K562 (cell line): ENCODE data around the gene C1QTNF8. TPM values are rescaled to one million over a fixed set of nuclear protein-coding genes. Genes with fewer than 3 reads are reported as not detected.

Experiments
- ATAC-seq: fragments of 200-7000 bp; cut with Tn5 transposase; 3 replicates; pipeline ENCODE4 v1.9.1; 2020; ENCODE audit warnings: moderate library complexity
- BruUV-seq: library from RNA; stranded (reverse); fragments of 400-500 nt; replicated peaks from 2 replicates; lab custom pipeline; 2021; lab: Mats Ljungman, UMichigan
- CTCF ChIA-PET: fragments of 300-600 bp; formaldehyde crosslinking; extraction: SDS; loops from one replicate; lab custom pipeline; 2021; ENCODE audit warnings: low intra/inter-chr PET ratio; lab: Yijun Ruan, JAX
- POLR2A ChIA-PET: fragments of 300-600, 350-650 bp; sonication (Branson Sonifier 250); formaldehyde crosslinking; extraction: SDS; loops from one replicate; lab custom pipeline; 2021; ENCODE audit warnings: antibody characterized with exemption, inconsistent platforms; lab: Yijun Ruan, JAX
- DNase-seq, 4 experiments: peaks; one replicate each; pipeline versions ENCODE4 v3.0.0 to v3.0.0-alpha.2; 2011 to 2018; ENCODE audit warnings: low spot score in 3 of 4, mixed read lengths in 3 of 4; ENCODE audit errors: extremely low read depth in 1 of 4
- FAIRE-seq: peaks from 2 replicates; lab custom pipeline; 2011; peaks lifted over from hg19 to GRCh38; lab: Jason Lieb, UNC
- H2AFZ ChIP-seq: 2 replicates; pipeline ENCODE4 v1.6.0; 2011; ENCODE audit warnings: low read depth, low read length, control low read depth, inconsistent platforms
- H3K27ac ChIP-seq: fragments of 200-600 bp; 3 replicates; pipeline ENCODE4 v1.8.0; 2011; ENCODE audit warnings: low read depth, mild to moderate bottlenecking, control low read depth, inconsistent platforms, low read length, moderate library complexity, mixed read lengths; ENCODE audit errors: extremely low read depth
- H3K27me3 ChIP-seq, 2 experiments: fragments of 300-600 bp in 1 of 2; 2 replicates in 1 of 2; 3 replicates in 1 of 2; pipeline versions ENCODE4 v1.6.0 to v1.8.0; 2011; ENCODE audit warnings: inconsistent platforms in 2 of 2, low read length in 2 of 2, mild to moderate bottlenecking in 1 of 2, mixed read lengths in 1 of 2, moderate library complexity in 1 of 2; ENCODE audit not compliant: control insufficient read depth in 2 of 2, insufficient read depth in 2 of 2
- H3K36me3 ChIP-seq: fragments of 300-600 bp; 3 replicates; pipeline ENCODE4 v1.8.0; 2011; ENCODE audit warnings: mild to moderate bottlenecking, low read length, inconsistent platforms; ENCODE audit not compliant: control insufficient read depth, insufficient read depth
- H3K4me1 ChIP-seq, 2 experiments: fragments of 200-600 bp in 1 of 2; replicated peaks in 1 of 2; 2 replicates in 1 of 2; 3 replicates in 1 of 2; pipeline versions ENCODE4 v1.5.1 to v1.8.0; 2011; ENCODE audit warnings: inconsistent platforms in 2 of 2, low read length in 2 of 2, mild to moderate bottlenecking in 1 of 2, mixed read lengths in 1 of 2, moderate library complexity in 1 of 2; ENCODE audit not compliant: control insufficient read depth in 2 of 2, insufficient read depth in 2 of 2
- H3K4me2 ChIP-seq: 2 replicates; pipeline ENCODE4 v1.6.1; 2011; ENCODE audit warnings: low read length, control low read depth, inconsistent platforms, mixed read lengths; ENCODE audit not compliant: insufficient read depth
- H3K4me3 ChIP-seq: fragments of 200-600 bp; sonication (generic), shearing (Covaris generic); 2 replicates; pipeline ENCODE4 v1.5.1; 2016; ENCODE audit warnings: control low read depth, inconsistent platforms
- H3K79me2 ChIP-seq: fragments of 200-600 bp; 3 replicates; pipeline ENCODE4 v1.8.0; 2011; ENCODE audit warnings: low read length, inconsistent platforms; ENCODE audit not compliant: control insufficient read depth, insufficient read depth
- H3K9ac ChIP-seq, 2 experiments: 2 replicates each; pipeline versions ENCODE4 v1.6.0 to v1.6.1; 2011; ENCODE audit warnings: low read depth in 2 of 2, low read length in 2 of 2, control low read depth in 1 of 2, inconsistent platforms in 1 of 2, mild to moderate bottlenecking in 1 of 2, mixed read lengths in 1 of 2; ENCODE audit not compliant: insufficient read depth in 1 of 2
- H3K9me1 ChIP-seq: one replicate; pipeline ENCODE4 v1.6.0; 2011; ENCODE audit warnings: inconsistent platforms, mild to moderate bottlenecking, low read length, moderate library complexity; ENCODE audit not compliant: control insufficient read depth, insufficient read depth
- H3K9me3 ChIP-seq: replicated peaks from 2 replicates; pipeline ENCODE4 v1.5.1; 2011; ENCODE audit warnings: low read depth, low read length, inconsistent platforms; ENCODE audit not compliant: control insufficient read depth, insufficient read depth
- H4K20me1 ChIP-seq: replicated peaks from 2 replicates; pipeline ENCODE4 v1.6.1; 2011; ENCODE audit warnings: low read length, inconsistent platforms, mixed read lengths; ENCODE audit not compliant: control insufficient read depth, insufficient read depth
- CBX1 ChIP-seq: sonication (generic); IDR thresholded peaks from 2 replicates; pipeline ENCODE4 v1.6.1; 2016; ENCODE audit warnings: antibody characterized with exemption, low read depth, mild to moderate bottlenecking
- ERF ChIP-seq: fragments of 450-650 bp; formaldehyde crosslinking; IDR thresholded peaks from 2 replicates; pipeline ENCODE4 v1.4.0; 2020; ENCODE audit warnings: mild to moderate bottlenecking, mixed read lengths
- HNRNPK ChIP-seq: fragments of 200-400 bp; formaldehyde crosslinking; IDR thresholded peaks from one replicate; pipeline ENCODE4 v1.6.1; 2018; ENCODE audit warnings: mild to moderate bottlenecking, low read depth, low read length; ENCODE audit not compliant: poor library complexity, severe bottlenecking
- NR2C1 ChIP-seq, 2 experiments: fragments of 450-650 bp; IDR thresholded peaks; 2 replicates each; pipeline ENCODE4 v1.6.1; 2017; ENCODE audit warnings: mild to moderate bottlenecking in 2 of 2, antibody characterized with exemption in 1 of 2, inconsistent platforms in 1 of 2, missing compliant biosample characterization in 1 of 2, missing genetic modification characterization in 1 of 2
- NR2C2 ChIP-seq, 2 experiments: fragments of 200-800 bp in 1 of 2; sonication (Bioruptor generic) in 1 of 2; sonication (generic) in 1 of 2; formaldehyde crosslinking in 1 of 2; IDR thresholded peaks; 2 replicates each; pipeline versions ENCODE4 v1.6.1 to v1.8.0; 2016 to 2022; ENCODE audit warnings: mild to moderate bottlenecking in 1 of 2, missing compliant biosample characterization in 1 of 2, missing genetic modification characterization in 1 of 2, missing genetic modification reagents in 1 of 2
- RFX7 ChIP-seq: fragments of 250-450 bp; sonication (Bioruptor Pico); IDR thresholded peaks from 2 replicates; pipeline ENCODE4 v1.5.1; 2021; ENCODE audit warnings: mild to moderate bottlenecking
- ZNF583 ChIP-seq: fragments of 250-450 bp; sonication (Bioruptor Pico); IDR thresholded peaks from 2 replicates; pipeline ENCODE4 v1.4.0; 2020
- ZNF717 ChIP-seq: fragments of 250-450 bp; sonication (Bioruptor Pico); IDR thresholded peaks from 2 replicates; pipeline ENCODE4 v1.5.0; 2021
- ZNF830 ChIP-seq: fragments of 250-450 bp; sonication (Bioruptor Pico); IDR thresholded peaks from 2 replicates; pipeline ENCODE4 v1.5.0; 2021; ENCODE audit warnings: mild to moderate bottlenecking
- WGBS: fragments of 100-300 bp; shearing (Covaris generic); methylation state at CpG from one replicate; pipeline ENCODE4 v1.1.6; 2016; ENCODE audit warnings: low coverage, mixed read lengths; ENCODE audit not compliant: insufficient coverage; ENCODE audit errors: missing lambda C conversion rate; 5-methylcytosine and 5-hydroxymethylcytosine counted together
- in situ Hi-C: fragments of 300-500 bp; cut with MboI; formaldehyde crosslinking; loops from 4 replicates; pipeline ENCODE4 v1.15.0; 2018; ENCODE audit warnings: inconsistent platforms, mixed read lengths
- intact Hi-C: fragments of 100-400 bp; cut with micrococcal nuclease; formaldehyde crosslinking; loops from 2 replicates; pipeline ENCODE4 v1.14.2; 2022
- polyA plus RNA-seq, 8 experiments: library from polyadenylated mRNA; depleted of rRNA in 4 of 8; stranded (reverse) in 5 of 8; unstranded in 3 of 8; fragments of >200 nt; fragmentation: Nextera tagmentation in 2 of 8; fragmentation: Illumina TruSeq in 1 of 8; extraction: Ambion mirVana in 2 of 8; extraction: Trizol in 1 of 8; gene quantifications; 2 replicates each; pipeline versions ENCODE4 v1.2.1 to v1.2.3, GENCODE V29; 2011 to 2014; ENCODE audit warnings: inconsistent platforms in 1 of 8, missing spikeins in 1 of 8
- total RNA-seq, 7 experiments: library from RNA; depleted of rRNA in 6 of 7; stranded (reverse); fragments of >200 nt in 6 of 7; fragmentation: Illumina TruSeq in 2 of 7; extraction: Trizol in 2 of 7; gene quantifications; 2 replicates each; pipeline versions ENCODE4 v1.2.1 to v1.2.3, GENCODE V29; 2011 to 2021; ENCODE audit warnings: low replicate concordance in 1 of 7
- TF ChIP-seq, protein P1 (sequence below): fragments of 250-450 bp; sonication (Bioruptor Pico); IDR thresholded peaks from 2 replicates; pipeline ENCODE4 v1.5.0; 2021
- TF ChIP-seq, protein P2 (sequence below): fragments of 450-650 bp; formaldehyde crosslinking; conservative IDR thresholded peaks from 2 replicates; pipeline ENCODE4 v1.4.0; 2022; ENCODE audit warnings: mild to moderate bottlenecking, missing genetic modification characterization

C1QTNF8 gene
- total and polyA plus RNA-seq, 9 of the 15 experiments (the other 6 are each of a cell fraction or from before 2014, with no cell fraction given): not detected

DNA sequence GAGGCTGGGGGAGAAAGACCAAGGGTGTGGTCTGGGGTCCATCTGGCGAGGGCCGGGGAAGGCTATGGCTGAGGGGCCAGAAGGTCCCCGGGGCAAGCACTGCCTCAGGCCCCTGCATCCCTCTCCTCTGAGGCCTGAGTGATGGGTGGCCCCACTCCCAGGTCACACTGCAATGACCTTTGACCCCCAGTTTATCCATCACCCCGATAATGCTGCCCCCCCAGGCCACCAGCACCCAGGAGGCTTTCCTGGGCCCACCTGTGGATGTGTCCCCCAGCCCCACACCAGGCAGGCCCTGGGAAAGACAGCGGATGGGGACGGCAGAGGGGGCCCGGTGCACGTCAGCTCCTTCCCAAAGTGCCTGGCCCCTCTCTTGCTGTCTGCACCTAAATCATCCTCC, 34.3 kb upstream of the C1QTNF8 start:
- TF ChIP-seq ZNF717 (CRISPR knock-in tag): no peak
- TF ChIP-seq ZNF830 (CRISPR knock-in tag): no peak
- no peak for TF ChIP-seq ZNF583 (CRISPR knock-in tag)
- peak; percentile 43; the same call in 1 of the 2 replicates for TF ChIP-seq NR2C2 (CRISPR knock-in tag; IDR thresholded peaks at IDR 0.05)
- TF ChIP-seq NR2C2 (tag; IDR thresholded peaks at IDR 0.05): no peak
- no peak for TF ChIP-seq CBX1
- no peak for TF ChIP-seq ERF
- TF ChIP-seq, protein P1, sequence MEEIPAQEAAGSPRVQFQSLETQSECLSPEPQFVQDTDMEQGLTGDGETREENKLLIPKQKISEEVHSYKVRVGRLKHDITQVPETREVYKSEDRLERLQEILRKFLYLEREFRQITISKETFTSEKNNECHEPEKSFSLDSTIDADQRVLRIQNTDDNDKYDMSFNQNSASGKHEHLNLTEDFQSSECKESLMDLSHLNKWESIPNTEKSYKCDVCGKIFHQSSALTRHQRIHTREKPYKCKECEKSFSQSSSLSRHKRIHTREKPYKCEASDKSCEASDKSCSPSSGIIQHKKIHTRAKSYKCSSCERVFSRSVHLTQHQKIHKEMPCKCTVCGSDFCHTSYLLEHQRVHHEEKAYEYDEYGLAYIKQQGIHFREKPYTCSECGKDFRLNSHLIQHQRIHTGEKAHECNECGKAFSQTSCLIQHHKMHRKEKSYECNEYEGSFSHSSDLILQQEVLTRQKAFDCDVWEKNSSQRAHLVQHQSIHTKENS (CRISPR knock-in tag): no peak
- TF ChIP-seq NR2C1 (IDR thresholded peaks at IDR 0.05): peak; percentile 77
- peak; percentile 82 for TF ChIP-seq NR2C1 (tag; IDR thresholded peaks at IDR 0.05)
- TF ChIP-seq RFX7 (CRISPR knock-in tag): no peak
- TF ChIP-seq, protein P2, sequence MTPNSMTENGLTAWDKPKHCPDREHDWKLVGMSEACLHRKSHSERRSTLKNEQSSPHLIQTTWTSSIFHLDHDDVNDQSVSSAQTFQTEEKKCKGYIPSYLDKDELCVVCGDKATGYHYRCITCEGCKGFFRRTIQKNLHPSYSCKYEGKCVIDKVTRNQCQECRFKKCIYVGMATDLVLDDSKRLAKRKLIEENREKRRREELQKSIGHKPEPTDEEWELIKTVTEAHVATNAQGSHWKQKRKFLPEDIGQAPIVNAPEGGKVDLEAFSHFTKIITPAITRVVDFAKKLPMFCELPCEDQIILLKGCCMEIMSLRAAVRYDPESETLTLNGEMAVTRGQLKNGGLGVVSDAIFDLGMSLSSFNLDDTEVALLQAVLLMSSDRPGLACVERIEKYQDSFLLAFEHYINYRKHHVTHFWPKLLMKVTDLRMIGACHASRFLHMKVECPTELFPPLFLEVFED: no peak
- no peak for TF ChIP-seq HNRNPK
- Histone ChIP-seq H3K9ac (no peak overlapping the region), H3K27ac (no peak overlapping the region), H4K20me1 (peaks cover 18% of the 10 kb centered on the region), H3K4me1 (peaks cover 0 to 63% of the 10 kb centered on the region in 2 experiments; a peak in 2 of 5 replicates), H3K4me3 (no peak overlapping the region), H3K79me2 (no peaks in the 10 kb centered on the region), H2AFZ (no peak overlapping the region), H3K36me3 (no peaks in the 10 kb centered on the region), H3K9me3 (no peaks in the 10 kb centered on the region), H3K4me2 (no peak overlapping the region), H3K27me3 (peaks cover 0 to 31% of the 10 kb centered on the region in 2 experiments; a peak in 3 of 5 replicates), H3K9me1 (no peaks in the 10 kb centered on the region)
- ChIA-PET CTCF (no interaction called here), POLR2A (interaction anchor here (1.1 kb wide), 1 partner anchor 9 kb away, joined by 3 read pairs; no protein-coding TSS in a partner anchor)
- in situ Hi-C loops (no loop called here), intact Hi-C loops (no loop called here)
- 13% methylated on average over 7 of the region's 8 CpGs for WGBS
- DNase-seq (no peak), ATAC-seq (no peak), FAIRE-seq (no peak)
- no TSS peak for BruUV-seq
